Panc1 (cell line): ENCODE results near the gene CNGA1. TPM values are rescaled to one million over a fixed set of nuclear protein-coding genes. Genes with fewer than 3 reads are reported as not detected.

Experiments used
- ATAC-seq: fragments of 200-7000 bp; cut with Tn5 transposase; 2 replicates; pipeline ENCODE4 v1.9.1; 2020; ENCODE audit warnings: mild to moderate bottlenecking, moderate library complexity
- BruUV-seq: library from RNA; stranded (reverse); fragments of 400-500 nt; replicated peaks from 2 replicates; lab custom pipeline; 2021; lab: Mats Ljungman, UMichigan
- CTCF ChIA-PET: fragments of 300-600 bp; sonication (Branson Sonifier 250); formaldehyde crosslinking; loops from one replicate; lab custom pipeline; 2022; ENCODE audit warnings: antibody characterized with exemption; lab: Charles Lee
- POLR2A ChIA-PET: fragments of 300-600 bp; sonication (Branson Sonifier 250); formaldehyde crosslinking; loops from one replicate; lab custom pipeline; 2022; ENCODE audit warnings: antibody characterized with exemption; lab: Charles Lee
- DNase-seq: peaks from one replicate; pipeline ENCODE4 v3.0.0-alpha.2; 2010; ENCODE audit warnings: low read depth, low spot score
- H3K27ac ChIP-seq: 2 replicates; pipeline ENCODE4 v1.5.1; 2011; ENCODE audit warnings: mild to moderate bottlenecking, low read length, inconsistent platforms
- H3K27me3 ChIP-seq: fragments of 200-500 bp; sonication (Bioruptor generic); 2 replicates; pipeline ENCODE4 v1.6.0; 2014; ENCODE audit warnings: low read length, inconsistent platforms; ENCODE audit not compliant: control insufficient read depth, insufficient read depth
- H3K36me3 ChIP-seq: fragments of 200-500 bp; sonication (Bioruptor generic); 2 replicates; pipeline ENCODE4 v1.5.1; 2014; ENCODE audit warnings: inconsistent platforms, mild to moderate bottlenecking, low read length, moderate library complexity; ENCODE audit not compliant: control insufficient read depth, insufficient read depth
- H3K4me1 ChIP-seq: 2 replicates; pipeline ENCODE4 v1.5.1; 2011; ENCODE audit warnings: inconsistent platforms, mild to moderate bottlenecking, low read length, moderate library complexity; ENCODE audit not compliant: control insufficient read depth, insufficient read depth
- H3K4me3 ChIP-seq, 2 experiments: 2 replicates each; pipeline ENCODE4 v1.5.1; 2011 to 2012; ENCODE audit warnings: low read depth in 2 of 2, low read length in 2 of 2, mild to moderate bottlenecking in 2 of 2, inconsistent platforms in 1 of 2, moderate library complexity in 1 of 2
- H3K9me3 ChIP-seq: fragments of 200-500 bp; sonication (Bioruptor generic); 2 replicates; pipeline ENCODE4 v1.5.1; 2014; ENCODE audit warnings: low read depth, mild to moderate bottlenecking, inconsistent platforms, low read length, moderate library complexity; ENCODE audit not compliant: control insufficient read depth, insufficient read depth
- CTCF ChIP-seq: fragments of 450-650 bp; IDR thresholded peaks from 2 replicates; pipeline ENCODE4 v1.5.1; 2017; ENCODE audit warnings: mild to moderate bottlenecking
- POLR2AphosphoS5 ChIP-seq: IDR thresholded peaks from 2 replicates; pipeline ENCODE4 v1.6.1; 2012; ENCODE audit warnings: mild to moderate bottlenecking, low read depth, low read length, moderate library complexity
- REST ChIP-seq, 2 experiments: IDR thresholded peaks; 2 replicates each; pipeline ENCODE4 v1.6.1; 2011 to 2012; ENCODE audit warnings: low read depth in 2 of 2, control low read depth in 1 of 2, low read length in 1 of 2, mild to moderate bottlenecking in 1 of 2, moderate library complexity in 1 of 2; ENCODE audit not compliant: insufficient read depth in 1 of 2
- SIN3A ChIP-seq: IDR thresholded peaks from 2 replicates; pipeline ENCODE4 v1.6.1; 2012; ENCODE audit warnings: low read depth, mild to moderate bottlenecking, low read length, moderate library complexity, borderline replicate concordance; ENCODE audit not compliant: insufficient read depth
- TCF7L2 ChIP-seq: IDR thresholded peaks from 2 replicates; pipeline ENCODE4 v1.6.1; 2011; ENCODE audit warnings: mild to moderate bottlenecking, low read depth, low read length, inconsistent platforms
- in situ Hi-C: cut with HindIII; loops from 2 replicates; pipeline ENCODE4 v1.10.0; 2016; ENCODE audit warnings: low sequenced_read_pairs, low pct_unique_long_range_greater_than_20kb
- intact Hi-C: fragments of 100-400 bp; cut with micrococcal nuclease; formaldehyde crosslinking; loops from one replicate; pipeline ENCODE4 v1.10.0; 2022; ENCODE audit not compliant: unreplicated experiment
- total RNA-seq: library from RNA; stranded (reverse); gene quantifications from one replicate; pipeline ENCODE4 v1.2.1, GENCODE V29; 2021; ENCODE audit not compliant: unreplicated experiment

Gene CNGA1
- total RNA-seq, 1 experiment from 2014 or later, result 0.23 TPM

DNA sequence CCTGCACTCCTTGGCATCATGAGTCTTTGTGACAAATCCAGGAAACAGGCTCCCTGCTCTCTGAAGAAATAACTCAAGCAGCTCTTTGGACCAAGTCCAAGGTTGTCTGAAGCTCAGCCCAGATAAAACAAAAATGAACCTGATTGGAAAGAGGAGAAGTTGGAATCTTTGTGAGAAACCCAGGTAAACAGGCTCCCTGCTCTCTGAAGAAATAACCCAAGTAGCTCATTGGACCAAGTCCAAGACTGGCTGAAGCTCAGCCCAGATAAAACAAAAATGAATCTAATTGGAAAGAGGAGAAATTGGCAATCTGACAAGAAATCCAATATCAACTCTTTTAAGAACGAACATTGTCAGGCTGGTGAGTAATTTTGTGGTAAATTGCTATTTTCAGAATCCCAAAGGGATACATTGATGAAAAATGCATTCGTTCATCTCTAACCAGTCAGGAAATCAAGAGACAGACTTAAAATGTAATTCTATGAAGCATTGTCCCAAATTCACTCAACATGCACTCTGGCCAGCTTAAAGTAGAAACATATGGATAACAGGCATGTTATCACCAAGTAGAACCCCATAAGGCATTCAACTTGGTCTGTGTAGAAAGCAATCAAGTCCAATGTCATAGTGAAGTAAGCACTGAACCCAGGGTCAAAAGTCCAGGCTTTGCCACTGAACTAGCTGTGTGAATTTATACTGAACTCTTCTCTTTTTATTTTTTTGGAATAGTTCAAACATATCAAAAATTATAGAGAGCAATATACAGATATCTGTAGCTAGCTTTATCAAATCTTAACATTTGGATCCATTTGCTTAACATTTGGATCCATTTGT lies 85.3 kb downstream of the CNGA1 start:
- CTCF ChIA-PET, result no interaction called here
- POLR2A ChIA-PET, result interaction anchor here (0.5 kb wide), 1 partner anchor 1084 kb away, joined by 3 read pairs; no protein-coding TSS in a partner anchor
- H3K27ac ChIP-seq, result no peak overlapping the region
- no TSS peak for BruUV-seq
- no peak for DNase-seq
- no peak overlapping the region for H3K4me3 ChIP-seq
- intact Hi-C loops, result loop anchor here (5.0 kb wide), 2 partner anchors 244 to 264 kb away; no protein-coding TSS in a partner anchor
- ATAC-seq, result no peak
- H3K27me3 ChIP-seq, result peaks cover 2% of the 10 kb centered on the region; the same call in 1 of the 2 replicates
- H3K36me3 ChIP-seq, result no peaks in the 10 kb centered on the region
- H3K4me1 ChIP-seq, result no peaks in the 10 kb centered on the region
- no peak for TF ChIP-seq TCF7L2
- TF ChIP-seq POLR2AphosphoS5, result no peak
- TF ChIP-seq CTCF, result no peak
- TF ChIP-seq SIN3A, result no peak
- no peak for TF ChIP-seq REST (IDR thresholded peaks at IDR 0.05; ENCODE audit: insufficient read depth in 1 of 2, low read depth in 2 of 2, low read length in 1 of 2)
- no peaks in the 10 kb centered on the region for H3K9me3 ChIP-seq
- in situ Hi-C loops, result no loop called here

DNA sequence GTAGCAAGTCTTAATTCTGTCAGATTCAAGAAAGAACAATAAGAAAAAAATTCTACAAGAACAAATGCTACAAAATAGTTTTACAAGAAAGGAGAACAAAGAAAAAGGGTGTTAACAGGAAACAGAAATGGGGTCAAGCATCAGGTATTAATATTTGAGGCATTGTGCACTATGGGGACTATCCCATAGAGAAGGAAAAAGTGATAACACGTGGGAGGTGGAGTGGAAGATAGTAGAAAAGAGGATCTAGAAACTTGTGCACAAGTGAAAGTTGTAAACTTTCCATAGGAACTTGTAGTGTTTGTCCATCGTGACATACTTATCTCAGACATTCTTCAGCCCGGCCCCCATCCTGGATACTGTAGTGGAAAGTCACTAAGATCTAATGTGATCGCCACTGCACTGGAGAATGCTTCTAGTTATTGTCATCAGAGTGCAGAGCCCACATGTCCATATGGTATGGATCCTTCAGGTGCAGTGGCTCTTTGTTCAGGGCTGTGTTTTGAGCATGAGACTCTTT lies 86.7 kb downstream of the CNGA1 start:
- Histone ChIP-seq H3K27me3 (peaks cover 2% of the 10 kb centered on the region; the same call in 1 of the 2 replicates), H3K27ac (no peak overlapping the region), H3K9me3 (no peaks in the 10 kb centered on the region), H3K4me1 (no peaks in the 10 kb centered on the region), H3K36me3 (no peaks in the 10 kb centered on the region), H3K4me3 (no peak overlapping the region)
- no peak for TF ChIP-seq POLR2AphosphoS5
- intact Hi-C loops (loop anchor here (5.0 kb wide), 3 partner anchors 158 to 262 kb away; no protein-coding TSS in a partner anchor), in situ Hi-C loops (no loop called here)
- no peak for ATAC-seq
- ChIA-PET CTCF (no interaction called here), POLR2A (no interaction called here)
- DNase-seq, result no peak
- BruUV-seq, result no TSS peak
